Thymus (tissue), 11 donors: ENCODE measurements around the gene RPL22. TPM values are rescaled to one million over a fixed set of nuclear protein-coding genes. Genes with fewer than 3 reads are reported as not detected.
"Not testable (repeated sequence)": the region's sequence is repeated elsewhere in the genome, so short reads cannot be mapped to it uniquely, and the experiment has no call there.

ENCODE experiments used
- DNase-seq, 9 donors: peaks; one replicate each; pipeline ENCODE4 v3.0.0-alpha.2; 2013; ENCODE audit warnings: low spot score in 9 of 9, low read depth in 6 of 9, missing footprints in 1 of 9
- H3K27ac ChIP-seq, 2 donors: one replicate each; pipeline ENCODE4 v1.5.1; 2013; ENCODE audit warnings: control low read depth in 1 of 2, low read depth in 1 of 2, low read length in 1 of 2, mild to moderate bottlenecking in 1 of 2, moderate library complexity in 1 of 2
- H3K27me3 ChIP-seq, 2 donors: one replicate each; pipeline ENCODE4 v1.5.1; 2013; ENCODE audit warnings: low read length in 1 of 2; ENCODE audit not compliant: control insufficient read depth in 2 of 2, insufficient read depth in 1 of 2
- H3K36me3 ChIP-seq, 2 donors: one replicate each; pipeline ENCODE4 v1.5.1; 2013; ENCODE audit warnings: low read length in 1 of 2, mild to moderate bottlenecking in 1 of 2, moderate library complexity in 1 of 2; ENCODE audit not compliant: control insufficient read depth in 2 of 2, insufficient read depth in 2 of 2
- H3K4me1 ChIP-seq, 2 donors: one replicate each; pipeline ENCODE4 v1.5.1; 2013; ENCODE audit warnings: low read length in 2 of 2; ENCODE audit not compliant: control insufficient read depth in 2 of 2, insufficient read depth in 2 of 2
- H3K4me3 ChIP-seq, 2 donors: one replicate each; pipeline ENCODE4 v1.5.1; 2013; ENCODE audit warnings: low read length in 2 of 2, control low read depth in 1 of 2, mild to moderate bottlenecking in 1 of 2
- H3K9me3 ChIP-seq, 2 donors: one replicate each; pipeline ENCODE4 v1.5.1; 2013; ENCODE audit warnings: low read length in 1 of 2, mild to moderate bottlenecking in 1 of 2; ENCODE audit not compliant: control insufficient read depth in 2 of 2, insufficient read depth in 1 of 2
- WGBS: extraction: QIAGEN DNeasy Blood & Tissue Kit; methylation state at CpG from one replicate; pipeline ENCODE4 v1.1.7; 2013; 5-methylcytosine and 5-hydroxymethylcytosine counted together
- polyA plus RNA-seq: library from polyadenylated mRNA; stranded (reverse); fragments of 200-250 nt; gene quantifications from one replicate; pipeline ENCODE4 v1.2.3, GENCODE V29; 2013
- total RNA-seq: library from RNA; stranded (reverse); fragments of 120-200 nt; gene quantifications from one replicate; pipeline ENCODE4 v1.2.4, GENCODE V29; 2013
- donor health status: healthy.

RPL22 gene
- total and polyA plus RNA-seq, 2 donors = 428 to 1,043 TPM

- peaks cover 0 to 2% of the 10 kb centered on the region in 2 donors for H3K27me3 ChIP-seq
- no peak overlapping the region for H3K27ac ChIP-seq
- peaks cover 29 to 40% of the 10 kb centered on the region in 2 donors for H3K36me3 ChIP-seq
- no peaks in the 10 kb centered on the region for H3K4me1 ChIP-seq
- H3K9me3 ChIP-seq = no peaks in the 10 kb centered on the region
- DNase-seq = no peak
- WGBS = 93% methylated on average over 8 of the region's 8 CpGs
- no peak overlapping the region for H3K4me3 ChIP-seq
These were observed 20.8 kb upstream of the RPL22 start for GRCh38 chr1:6220236-6220635.

DNA sequence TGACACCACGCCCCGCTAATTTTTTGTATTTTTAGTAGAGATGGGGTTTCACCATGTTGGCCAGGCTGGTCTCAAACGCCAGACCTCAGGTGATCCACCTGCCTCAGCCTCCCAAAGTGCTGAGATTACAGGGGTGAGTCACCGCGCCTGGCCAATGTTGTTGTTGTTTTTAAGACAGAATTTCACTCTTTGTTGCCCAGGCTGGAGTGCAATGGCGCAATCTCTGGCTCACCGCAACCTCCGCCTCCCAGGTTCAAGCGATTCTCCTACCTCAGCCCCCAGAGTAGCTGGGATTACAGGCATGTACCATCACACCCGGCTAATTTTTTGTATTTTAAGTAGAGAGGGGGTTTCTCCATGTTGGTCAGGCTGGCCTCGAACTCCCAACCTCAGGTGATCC lies 20.2 kb upstream of the RPL22 start:
- not testable (repeated sequence) for H3K27ac ChIP-seq, H3K9me3 ChIP-seq, H3K27me3 ChIP-seq, H3K4me3 ChIP-seq, H3K4me1 ChIP-seq, DNase-seq
- peaks cover 23 to 34% of the 10 kb centered on the region in 2 donors for H3K36me3 ChIP-seq
- 91% methylated on average over 11 of the region's 11 CpGs for WGBS

GRCh38 chr1:6218375-6219164 lies 19.2 kb upstream of the RPL22 start:
- no peaks in the 10 kb centered on the region for H3K4me1 ChIP-seq
- H3K27ac ChIP-seq = no peak overlapping the region
- peaks cover 13 to 25% of the 10 kb centered on the region in 2 donors for H3K36me3 ChIP-seq
- no peaks in the 10 kb centered on the region for H3K9me3 ChIP-seq
- H3K27me3 ChIP-seq = peaks cover 4 to 5% of the 10 kb centered on the region in 2 donors
- DNase-seq = no peak
- H3K4me3 ChIP-seq = no peak overlapping the region
- 93% methylated on average over 16 of the region's 16 CpGs for WGBS

DNA sequence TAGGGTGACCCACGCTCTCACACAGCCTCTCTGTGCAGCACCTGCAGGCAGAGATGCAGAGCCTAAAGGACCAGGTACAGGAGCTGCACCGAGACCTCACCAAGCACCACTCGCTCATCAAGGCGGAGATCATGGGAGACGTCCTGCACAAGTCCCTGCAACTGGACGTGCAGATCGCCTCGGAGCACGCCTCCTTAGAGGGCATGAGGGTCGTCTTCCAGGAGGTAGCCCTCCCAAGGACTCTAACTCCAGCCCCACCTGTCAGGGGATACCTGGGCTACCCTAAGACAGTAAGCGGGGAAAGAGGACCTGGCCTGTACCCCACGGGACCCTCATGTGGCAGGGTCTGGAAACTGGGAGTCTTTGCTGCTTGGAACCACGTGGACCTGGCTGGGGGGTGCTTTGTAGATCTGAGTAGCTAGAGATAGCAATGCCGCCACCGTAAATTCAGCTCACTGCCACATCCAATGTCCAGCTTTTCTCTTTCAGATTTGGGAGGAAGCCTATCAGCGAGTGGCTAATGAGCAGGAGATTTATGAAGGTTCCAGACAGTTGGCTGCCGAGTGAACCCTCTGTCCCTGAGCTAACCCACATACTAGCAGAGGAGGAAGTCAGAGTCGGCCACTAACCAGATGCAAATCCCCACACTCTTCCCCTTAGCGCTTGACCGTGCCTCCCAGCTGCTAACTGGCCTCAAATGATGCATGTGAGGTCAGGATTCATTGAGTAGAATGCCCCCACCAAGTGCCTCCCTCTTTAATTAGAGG lies 13.0 kb upstream of the RPL22 start:
- 56% methylated on average over 20 of the region's 20 CpGs for WGBS
- Histone ChIP-seq H3K4me1 (peaks cover 2 to 5% of the 10 kb centered on the region in 2 donors), H3K27me3 (peaks cover 42 to 63% of the 10 kb centered on the region in 2 donors), H3K27ac (no peak overlapping the region), H3K36me3 (no peaks in the 10 kb centered on the region), H3K9me3 (no peaks in the 10 kb centered on the region), H3K4me3 (no peak overlapping the region)
- no peak for DNase-seq

DNA sequence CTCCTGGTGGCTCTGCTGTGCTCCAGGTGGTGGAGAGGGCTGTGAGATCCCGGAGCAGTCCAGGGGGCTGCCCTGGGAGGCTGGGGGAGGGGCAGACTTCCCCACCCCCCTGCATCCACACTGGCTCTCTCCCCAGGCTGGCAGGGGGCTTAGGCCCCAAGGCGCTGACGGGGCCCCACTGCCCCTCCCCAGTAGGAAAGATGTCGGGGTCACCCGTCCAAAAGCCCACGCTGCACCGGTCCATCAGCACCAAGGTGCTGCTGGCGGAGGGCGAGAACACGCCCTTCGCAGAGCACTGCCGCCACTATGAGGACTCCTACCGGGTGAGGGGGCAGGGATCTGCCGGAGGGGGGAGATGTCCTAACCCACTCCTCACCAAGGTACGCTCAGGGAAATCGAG lies 12.3 kb upstream of the RPL22 start:
- Histone ChIP-seq H3K27me3 (peaks cover 48 to 70% of the 10 kb centered on the region in 2 donors), H3K4me1 (peaks cover 2 to 5% of the 10 kb centered on the region in 2 donors), H3K27ac (no peak overlapping the region), H3K4me3 (no peak overlapping the region), H3K36me3 (no peaks in the 10 kb centered on the region), H3K9me3 (no peaks in the 10 kb centered on the region)
- DNase-seq = no peak
- 89% methylated on average over 16 of the region's 16 CpGs for WGBS

DNA sequence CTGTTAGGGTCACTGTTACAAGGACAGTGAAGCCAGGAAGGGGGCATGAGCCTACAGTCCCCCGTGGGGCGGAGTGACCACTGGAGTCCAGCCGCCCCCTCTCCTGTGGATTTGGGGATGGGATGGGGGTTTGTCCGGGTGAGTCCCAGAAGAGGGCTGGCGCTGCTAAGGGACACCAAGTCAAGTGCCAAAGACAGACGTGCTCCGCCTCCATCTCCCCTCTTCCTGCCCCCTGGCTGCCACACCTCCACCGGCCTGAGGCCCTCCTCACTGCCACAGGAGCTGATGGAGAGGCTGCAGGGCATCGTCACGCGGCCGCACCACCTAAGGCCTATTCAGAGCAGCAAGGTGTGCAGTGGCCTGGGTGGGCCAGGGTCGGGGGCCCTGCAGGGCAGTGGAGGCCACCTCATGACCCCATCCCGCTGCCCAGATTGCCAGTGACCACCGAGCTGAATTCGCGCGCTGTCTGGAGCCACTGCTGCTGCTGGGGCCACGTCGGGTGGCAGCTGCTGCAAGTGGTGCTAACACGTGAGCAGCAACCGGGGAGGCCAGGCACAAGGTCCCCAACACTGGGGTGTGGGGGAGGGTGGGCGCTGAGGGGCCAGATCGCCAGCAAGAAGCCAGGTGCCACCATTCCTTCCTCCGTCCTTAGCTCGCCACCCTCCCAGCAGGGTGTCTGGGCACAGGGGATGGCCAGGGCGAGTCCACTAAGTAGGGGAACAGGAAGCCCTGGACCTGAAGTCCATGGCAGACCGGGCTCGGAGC lies 11.4 kb upstream of the RPL22 start:
- 97% methylated on average over 29 of the region's 29 CpGs for WGBS
- H3K36me3 ChIP-seq = no peaks in the 10 kb centered on the region

DNA sequence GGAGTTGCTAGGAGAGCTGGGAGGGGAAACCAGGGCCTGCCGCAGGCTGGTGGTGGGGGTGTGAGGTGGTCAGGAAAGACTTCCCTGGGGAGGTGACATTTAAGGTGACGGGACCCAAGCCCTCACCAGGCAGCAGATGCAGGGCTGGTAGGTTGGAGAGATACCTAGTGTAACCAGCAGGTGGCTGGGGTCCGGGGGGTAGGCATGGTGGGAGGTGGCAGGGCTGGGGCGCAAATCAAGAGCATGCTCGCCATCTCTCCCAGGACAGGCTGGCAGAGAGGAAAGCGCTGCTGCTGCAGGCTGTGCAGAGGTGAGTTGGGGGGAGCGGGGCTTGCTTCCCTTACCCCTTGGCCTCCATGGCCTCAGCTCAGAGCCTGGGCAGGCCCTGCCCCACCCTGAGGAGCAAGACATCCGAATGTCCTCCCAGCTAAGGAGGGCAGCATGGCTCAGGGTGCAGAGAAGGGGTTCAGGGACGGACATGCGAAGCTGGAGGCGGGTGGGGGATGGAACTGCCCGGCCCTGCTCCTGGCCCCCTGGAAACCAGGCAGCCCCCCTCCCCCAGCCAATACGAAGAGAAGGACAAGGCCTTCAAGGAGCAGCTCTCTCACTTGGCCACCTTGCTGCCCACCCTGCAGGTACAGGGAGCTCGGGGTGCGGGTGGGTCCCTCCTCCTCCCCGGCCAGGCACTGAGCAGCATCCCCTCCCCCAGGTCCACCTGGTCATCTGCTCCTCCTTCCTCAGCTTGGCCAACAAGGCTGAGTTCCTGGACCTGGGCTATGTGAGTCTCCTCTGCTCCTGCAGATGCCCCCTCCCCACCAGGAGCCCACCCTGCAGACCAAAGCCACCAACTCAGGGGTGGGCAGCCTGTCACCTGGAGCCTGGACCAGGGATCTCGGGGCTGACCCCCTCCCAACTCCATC lies 10.5 kb upstream of the RPL22 start:
- Histone ChIP-seq H3K27me3 (peaks cover 67 to 88% of the 10 kb centered on the region in 2 donors), H3K9me3 (no peaks in the 10 kb centered on the region), H3K36me3 (no peaks in the 10 kb centered on the region), H3K27ac (no peak overlapping the region), H3K4me3 (no peak overlapping the region), H3K4me1 (peaks cover 3 to 7% of the 10 kb centered on the region in 2 donors)
- 85% methylated on average over 17 of the region's 17 CpGs for WGBS
- no peak for DNase-seq

More for the DNA sequence above, 11.4 kb upstream of the RPL22 start:
- Histone ChIP-seq H3K4me3 (no peak overlapping the region), H3K27ac (no peak overlapping the region), H3K27me3 (peaks cover 58 to 79% of the 10 kb centered on the region in 2 donors), H3K4me1 (peaks cover 2 to 5% of the 10 kb centered on the region in 2 donors), H3K9me3 (no peaks in the 10 kb centered on the region)
- no peak for DNase-seq
